HG03108 (cell line): ENCODE results near the gene ZNF654.
A peak's percentile ranks its signal among the peaks of the same experiment; 100 is the strongest.
"Not testable (repeated sequence)": the region's sequence is repeated elsewhere in the genome, so short reads cannot be mapped to it uniquely, and the experiment has no call there.

ENCODE experiments used
- ATAC-seq: cut with Tn5 transposase; IDR thresholded peaks from one replicate; pipeline ENCODE4 v1.9.1; 2021; ENCODE audit warnings: moderate library complexity; ENCODE audit not compliant: unreplicated experiment

ZNF654 gene

GRCh38 chr3:88058581-88059379 lies at the start of gene ZNF654, which contains the start of gene CGGBP1:
TSS of gene ZNF654 (plus strand) at chr3:88059255. CDS start at chr3:88059320, 65 bp downstream.
TSS of gene CGGBP1 (minus strand) at chr3:88059005. CDS start at chr3:88055976, 3,029 bp downstream.
- ATAC-seq: peak; percentile 95

DNA sequence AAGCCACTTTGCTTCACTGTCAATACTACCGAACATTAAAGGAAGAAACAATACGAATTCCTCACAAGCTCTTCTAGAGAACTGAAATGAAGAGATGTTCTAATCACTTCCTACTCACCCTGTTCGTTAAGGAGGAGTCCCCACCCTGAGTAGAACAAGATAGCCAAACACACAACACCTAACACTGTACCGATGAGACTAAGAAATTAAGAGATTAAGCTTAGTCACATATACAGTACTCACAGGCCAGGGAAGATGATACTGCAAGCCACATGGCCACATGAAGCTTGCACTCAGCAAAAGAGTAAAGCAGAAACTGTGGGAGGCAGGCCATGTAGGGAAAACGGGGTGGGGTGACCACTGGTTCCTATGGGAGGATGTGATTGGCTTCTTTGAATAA lies 48.2 kb upstream of the ZNF654 start:
- no peak for ATAC-seq

DNA sequence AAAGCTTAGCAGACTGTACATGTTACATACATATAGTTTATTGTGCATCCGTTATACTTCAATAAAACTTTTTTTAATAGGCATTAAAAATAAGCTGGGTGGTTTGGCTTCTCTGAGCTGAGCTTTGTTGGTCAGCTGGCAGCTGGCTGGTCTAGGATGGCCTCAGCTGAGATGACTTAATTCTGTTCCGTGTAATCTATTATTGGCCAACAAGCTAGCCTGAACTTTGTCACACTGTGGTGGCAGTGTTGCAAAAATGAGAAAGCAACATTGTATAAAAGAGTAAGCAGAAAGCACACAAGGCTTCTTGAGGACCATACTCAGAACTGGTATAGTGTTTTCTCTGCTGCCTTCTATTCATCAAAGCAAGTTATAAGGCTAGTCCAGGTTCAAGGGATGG lies 45.5 kb upstream of the ZNF654 start:
- no peak for ATAC-seq

DNA sequence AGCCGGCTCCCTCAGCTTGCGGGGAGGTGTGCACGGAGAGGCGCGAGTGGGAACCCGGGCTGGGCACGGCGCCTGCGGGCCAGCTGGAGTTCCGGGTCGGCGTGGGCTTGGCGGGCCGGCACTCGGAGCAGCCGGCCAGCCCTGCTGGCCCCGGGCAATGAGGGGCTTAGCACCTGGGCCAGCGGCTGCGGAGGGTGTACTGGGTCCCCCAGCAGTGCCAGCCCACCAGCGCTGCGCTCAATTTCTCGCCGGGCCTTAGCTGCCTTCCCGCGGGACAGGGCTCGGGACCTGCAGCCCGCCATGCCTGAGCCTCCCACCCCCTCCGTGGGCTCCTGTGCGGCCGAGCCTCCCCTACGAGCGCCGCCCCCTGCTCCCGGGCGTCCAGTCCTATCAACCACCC lies 43.4 kb upstream of the ZNF654 start:
- not testable (repeated sequence) for ATAC-seq

DNA sequence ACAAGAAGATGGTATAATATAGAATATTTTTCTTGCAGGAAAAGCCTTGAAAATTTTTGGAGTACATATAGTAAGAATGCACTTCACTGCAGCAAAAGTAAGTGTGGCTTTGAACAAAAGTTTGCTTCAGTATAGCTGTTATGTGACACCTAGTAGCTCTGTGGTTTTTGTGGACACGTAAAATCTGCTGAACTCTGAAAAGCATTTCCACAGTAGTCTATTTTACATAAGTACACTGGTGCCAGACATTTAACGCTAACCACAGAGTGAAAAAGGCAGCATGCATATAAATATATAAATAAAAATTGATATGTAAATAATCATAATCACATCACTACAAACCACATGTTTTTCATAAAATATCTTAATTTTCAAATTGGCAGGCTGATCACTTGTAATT lies 40.0 kb upstream of the ZNF654 start:
- ATAC-seq: peak; percentile 97

DNA sequence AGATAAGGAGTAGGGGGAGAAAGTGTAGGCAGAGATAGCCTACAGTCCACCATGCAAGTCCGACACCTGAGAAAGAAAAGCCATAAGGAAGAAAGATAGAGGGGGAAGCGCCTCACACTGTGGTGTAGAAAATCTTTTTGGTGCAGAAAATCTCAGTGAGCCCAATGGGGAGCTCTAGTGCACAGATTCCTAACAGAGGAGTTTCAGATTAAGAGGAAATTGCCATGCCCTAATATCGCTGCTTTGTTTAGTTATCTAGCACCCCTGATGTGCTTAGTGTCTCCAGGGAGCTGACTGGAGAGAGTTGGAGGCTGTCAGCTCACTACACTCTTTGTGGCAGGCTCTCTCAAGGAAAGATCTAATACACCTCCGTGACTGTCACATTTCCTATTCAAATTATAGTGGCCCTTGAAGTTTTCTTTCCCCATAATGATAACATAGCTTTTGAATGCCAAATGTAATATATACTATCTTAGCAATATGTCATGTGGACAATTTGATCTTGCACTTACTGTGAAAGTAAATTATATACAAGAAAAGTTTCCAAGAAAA lies 34.0 kb upstream of the ZNF654 start:
- ATAC-seq: no peak

GRCh38 chr3:88028876-88029275 lies 30.2 kb upstream of the ZNF654 start:
- no peak for ATAC-seq

DNA sequence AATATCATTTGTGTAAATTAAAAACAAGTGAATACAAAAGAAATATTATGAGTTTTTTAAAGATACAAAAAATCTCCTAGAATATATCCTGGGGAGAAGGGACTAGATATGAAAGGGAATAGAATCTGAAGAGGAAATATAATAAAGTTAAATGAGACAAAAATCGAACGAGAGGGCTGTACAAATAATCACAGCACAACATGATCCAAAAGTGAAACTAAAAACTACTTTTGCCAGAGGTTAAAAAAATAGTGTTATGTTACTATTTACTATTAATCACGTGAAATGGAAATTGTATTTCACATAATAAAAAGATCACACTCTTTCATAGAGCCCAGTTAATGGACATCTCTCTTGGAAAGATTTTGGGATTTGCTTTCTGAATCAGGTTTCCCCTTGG lies 28.8 kb upstream of the ZNF654 start:
- no peak for ATAC-seq

GRCh38 chr3:88031642-88032077 lies 27.4 kb upstream of the ZNF654 start:
- peak; percentile 80 for ATAC-seq

DNA sequence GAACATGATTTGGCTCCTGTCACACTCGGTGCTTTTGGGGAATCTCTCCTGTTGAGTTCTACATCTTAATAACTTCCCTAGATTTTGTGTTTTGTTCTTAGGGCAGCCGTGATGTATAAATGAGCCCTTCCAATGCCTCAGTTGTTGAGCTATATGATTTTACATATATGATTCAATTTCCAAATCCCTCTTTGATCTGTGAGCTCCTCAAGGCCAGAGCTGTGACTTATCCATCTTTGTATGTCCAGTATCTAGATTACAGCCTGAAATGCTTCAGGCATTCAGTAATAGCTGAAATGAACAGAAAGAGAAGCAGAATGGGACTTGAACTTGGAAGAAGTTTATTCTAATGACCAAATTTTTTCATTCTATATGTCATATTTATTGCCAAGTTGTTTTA lies 26.8 kb upstream of the ZNF654 start:
- ATAC-seq: peak; percentile 7

- ATAC-seq: no peak
Measured at GRCh38 chr3:88033079-88033478, 26.0 kb upstream of the ZNF654 start.

DNA sequence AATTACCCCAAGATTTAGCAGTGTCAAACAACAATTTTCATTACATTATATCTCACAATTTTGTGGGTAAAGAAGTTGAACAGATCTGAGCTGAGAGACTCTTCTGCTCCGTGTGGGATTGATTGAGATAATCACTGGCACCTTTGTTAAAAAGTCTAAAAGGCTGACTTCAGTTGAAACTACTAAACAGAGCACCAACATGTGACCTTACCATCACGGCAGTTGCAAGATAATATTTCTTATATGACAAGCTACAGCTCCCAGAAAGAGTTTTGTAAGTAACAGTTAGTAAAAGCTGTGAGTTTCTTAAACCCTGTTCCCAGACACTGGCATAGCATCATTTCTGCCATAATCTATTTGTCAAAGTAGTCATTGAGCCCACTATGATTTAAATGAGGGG lies 25.2 kb upstream of the ZNF654 start:
- ATAC-seq: no peak

DNA sequence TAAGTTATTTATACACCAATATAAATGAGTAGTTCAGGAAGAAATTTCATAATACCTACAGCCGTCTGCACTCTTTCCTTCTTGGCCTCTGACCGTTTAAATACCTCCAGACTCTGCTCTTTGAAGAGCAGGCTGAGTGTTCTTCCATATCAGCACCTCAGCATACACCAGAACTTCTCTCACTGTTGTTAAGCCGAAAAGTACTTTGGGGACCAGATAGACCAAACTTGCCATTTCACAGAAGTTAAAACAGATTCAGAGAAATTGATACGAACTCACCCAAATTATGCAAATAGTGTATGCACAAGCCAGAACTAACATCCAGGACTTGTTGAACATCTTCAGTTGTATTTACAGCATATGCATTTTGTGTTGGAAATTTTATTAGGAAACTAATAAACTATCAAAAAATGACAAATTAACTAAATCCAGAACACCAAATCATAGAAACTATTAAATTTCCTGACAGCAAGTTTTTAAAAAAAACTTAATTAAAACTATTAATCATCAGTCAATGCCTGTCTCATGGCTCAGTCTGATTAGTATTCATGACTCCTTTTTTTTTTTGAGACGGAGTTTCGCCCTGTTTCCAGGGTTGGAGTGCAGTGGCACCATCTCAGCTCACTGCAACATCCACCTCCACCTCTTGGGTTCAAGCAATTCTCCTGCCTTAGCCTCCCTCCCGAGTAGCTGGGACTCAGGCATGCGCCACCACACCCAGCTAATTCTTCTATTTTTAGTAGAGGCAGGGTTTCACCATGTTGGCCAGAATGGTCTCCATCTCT lies 24.4 kb upstream of the ZNF654 start:
- no peak for ATAC-seq

GRCh38 chr3:88036221-88036620 lies 22.8 kb upstream of the ZNF654 start:
- ATAC-seq: no peak

DNA sequence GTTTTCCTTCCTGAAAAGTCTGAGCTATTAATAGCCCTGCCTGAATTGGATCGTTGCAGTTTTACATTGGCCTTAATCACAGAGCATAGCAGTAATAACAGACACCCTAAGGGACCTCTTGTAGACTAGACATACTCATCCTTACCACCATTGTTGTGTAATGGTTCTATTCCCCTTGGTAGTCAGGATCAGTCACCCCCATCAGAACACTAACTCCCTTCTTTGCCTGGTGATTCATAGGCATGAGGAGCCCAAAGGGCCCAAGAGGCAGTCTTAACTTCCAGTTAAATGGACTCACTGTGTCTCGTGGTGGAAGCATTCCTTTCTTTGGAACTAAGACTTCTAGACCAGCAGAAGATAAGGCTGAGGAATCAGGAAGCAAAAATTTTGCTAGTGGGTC lies 20.5 kb upstream of the ZNF654 start:
- no peak for ATAC-seq

- no peak for ATAC-seq
Measured at GRCh38 chr3:88040529-88040928, 18.5 kb upstream of the ZNF654 start.

DNA sequence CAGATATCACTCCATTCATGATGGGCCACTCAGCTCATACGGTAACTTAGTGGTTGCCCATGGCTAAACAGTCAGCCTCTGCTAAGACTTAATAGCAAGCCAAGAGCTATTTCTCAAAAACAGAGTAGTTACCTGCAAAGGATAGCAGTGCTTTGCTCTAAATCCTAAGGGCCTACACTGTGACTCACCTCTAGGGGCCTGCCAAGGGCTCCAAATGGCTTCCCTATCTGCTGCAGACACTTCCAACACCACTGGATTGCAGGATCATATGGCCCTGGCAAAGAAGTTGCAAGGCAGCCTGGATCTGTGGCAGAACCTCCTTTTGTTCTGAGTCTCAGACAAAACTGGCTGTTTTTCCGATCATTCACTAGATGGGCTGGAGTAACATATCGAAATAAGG lies 18.1 kb upstream of the ZNF654 start:
- no peak for ATAC-seq

DNA sequence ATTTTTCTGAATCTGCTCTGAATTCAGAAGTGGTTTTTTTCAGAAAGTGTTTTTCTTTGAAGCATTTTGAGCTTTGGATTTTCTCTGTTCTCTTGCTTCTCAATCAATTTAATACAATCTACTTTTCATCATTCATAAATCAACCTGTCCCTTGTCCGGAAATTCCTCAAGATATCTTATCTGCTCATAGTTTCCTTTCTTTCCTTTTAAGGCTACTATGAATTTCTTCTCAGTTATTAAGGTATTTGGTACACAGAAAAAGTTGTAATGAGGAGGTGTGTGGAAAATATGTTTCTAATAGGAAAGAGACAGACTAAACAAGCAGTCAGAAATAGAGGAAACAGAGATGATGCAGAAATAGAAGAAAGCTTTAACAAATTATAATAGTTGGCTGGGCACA lies 14.6 kb upstream of the ZNF654 start:
- ATAC-seq: no peak

DNA sequence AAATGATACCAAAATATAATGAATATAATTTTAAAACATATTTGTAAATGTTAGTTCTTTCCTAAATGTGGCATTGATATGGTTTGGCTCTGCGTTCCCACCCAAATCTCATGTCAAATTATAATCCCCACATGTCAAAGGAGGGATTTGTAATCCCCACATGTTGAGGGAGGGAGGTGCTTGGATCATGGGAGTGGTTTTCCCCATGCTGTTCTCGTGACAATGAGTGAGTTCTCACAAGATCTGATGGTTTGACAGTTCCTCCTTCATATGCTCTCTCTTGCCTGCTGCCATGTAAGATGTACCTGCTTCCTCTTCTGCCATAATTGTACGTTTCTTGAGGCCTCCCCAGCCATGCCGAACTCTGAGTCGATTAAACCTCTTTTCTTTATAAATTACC lies 12.3 kb upstream of the ZNF654 start:
- ATAC-seq: no peak

- no peak for ATAC-seq
Measured at GRCh38 chr3:88057630-88058305, 1.3 kb upstream of the ZNF654 start.

GRCh38 chr3:88058306-88058580 lies 812 bp upstream of the ZNF654 start:
- no peak for ATAC-seq
